H9 (cell line): ENCODE results near the gene MAGED1. TPM values are rescaled to one million over a fixed set of nuclear protein-coding genes. Genes with fewer than 3 reads are reported as not detected.

ENCODE experiments used
- DNase-seq: peaks from one replicate; pipeline ENCODE4 v3.0.0-alpha.2; 2017
- H2AFZ ChIP-seq: one replicate; pipeline ENCODE4 v1.6.1; 2013; ENCODE audit warnings: mild to moderate bottlenecking, low read length, control low read depth, moderate library complexity
- H2AK5ac ChIP-seq: 2 replicates; pipeline ENCODE4 v1.6.1; 2013; ENCODE audit warnings: low read length, control low read depth, mixed read lengths; ENCODE audit not compliant: insufficient read length
- H2BK120ac ChIP-seq: one replicate; pipeline ENCODE4 v1.6.1; 2013; ENCODE audit warnings: low read depth, mild to moderate bottlenecking, low read length, control low read depth, inconsistent platforms; ENCODE audit not compliant: poor library complexity, severe bottlenecking
- H2BK12ac ChIP-seq: 2 replicates; pipeline ENCODE4 v1.6.1; 2013; ENCODE audit warnings: low read length, control low read depth, mixed read lengths, low read depth; ENCODE audit not compliant: insufficient read length
- H2BK15ac ChIP-seq: 2 replicates; pipeline ENCODE4 v1.6.1; 2013; ENCODE audit warnings: low read depth, low read length, control low read depth
- H2BK20ac ChIP-seq: one replicate; pipeline ENCODE4 v1.6.1; 2013; ENCODE audit warnings: low read depth, mild to moderate bottlenecking, low read length, control low read depth, inconsistent platforms; ENCODE audit not compliant: poor library complexity, severe bottlenecking
- H2BK5ac ChIP-seq: 2 replicates; pipeline ENCODE4 v1.6.1; 2013; ENCODE audit warnings: low read length, control low read depth, mixed read lengths; ENCODE audit not compliant: insufficient read length
- H3K14ac ChIP-seq: 2 replicates; pipeline ENCODE4 v1.6.1; 2013; ENCODE audit warnings: low read length, control low read depth; ENCODE audit not compliant: insufficient read depth
- H3K18ac ChIP-seq: 2 replicates; pipeline ENCODE4 v1.6.1; 2013; ENCODE audit warnings: low read depth, mild to moderate bottlenecking, mixed read lengths, low read length, control low read depth; ENCODE audit not compliant: insufficient read length
- H3K23ac ChIP-seq: 2 replicates; pipeline ENCODE4 v1.6.1; 2013; ENCODE audit warnings: low read length, control low read depth, mixed read lengths, low read depth; ENCODE audit not compliant: insufficient read length
- H3K23me2 ChIP-seq: 2 replicates; pipeline ENCODE4 v1.6.1; 2013; ENCODE audit warnings: low read depth, mild to moderate bottlenecking, mixed read lengths, low read length, control low read depth; ENCODE audit not compliant: insufficient read length, poor library complexity, severe bottlenecking
- H3K27ac ChIP-seq: 2 replicates; pipeline ENCODE4 v1.5.1; 2013; ENCODE audit warnings: low read length, control low read depth, mixed read lengths, low read depth; ENCODE audit not compliant: insufficient read length
- H3K27me3 ChIP-seq: 2 replicates; pipeline ENCODE4 v1.6.1; 2013; ENCODE audit warnings: low read length, control low read depth, inconsistent platforms; ENCODE audit not compliant: insufficient read depth
- H3K4ac ChIP-seq: 2 replicates; pipeline ENCODE4 v1.6.1; 2013; ENCODE audit warnings: low read depth, mild to moderate bottlenecking, control low read depth, inconsistent platforms, low read length, moderate library complexity
- H3K4me1 ChIP-seq: 2 replicates; pipeline ENCODE4 v1.6.1; 2013; ENCODE audit warnings: low read length, control low read depth, inconsistent platforms; ENCODE audit not compliant: insufficient read depth
- H3K4me2 ChIP-seq: 2 replicates; pipeline ENCODE4 v1.6.1; 2013; ENCODE audit warnings: low read length, control low read depth, mixed read lengths; ENCODE audit not compliant: insufficient read length, insufficient read depth
- H3K56ac ChIP-seq: 2 replicates; pipeline ENCODE4 v1.6.1; 2013; ENCODE audit warnings: low read depth, mild to moderate bottlenecking, mixed read lengths, low read length, control low read depth; ENCODE audit not compliant: insufficient read length
- H3K79me1 ChIP-seq: 2 replicates; pipeline ENCODE4 v1.6.1; 2013; ENCODE audit warnings: low read depth, mild to moderate bottlenecking, moderate library complexity, low read length, control low read depth, inconsistent platforms; ENCODE audit not compliant: insufficient read depth, poor library complexity, severe bottlenecking
- H3K79me2 ChIP-seq: 2 replicates; pipeline ENCODE4 v1.6.1; 2013; ENCODE audit warnings: low read length, control low read depth, inconsistent platforms; ENCODE audit not compliant: insufficient read depth
- H3K9ac ChIP-seq: 2 replicates; pipeline ENCODE4 v1.6.1; 2013; ENCODE audit warnings: low read length, control low read depth, mixed read lengths; ENCODE audit not compliant: insufficient read length; ENCODE audit errors: extremely low read depth
- H3K9me3 ChIP-seq: one replicate; pipeline ENCODE4 v1.6.1; 2013; ENCODE audit warnings: low read depth, low read length, inconsistent platforms; ENCODE audit not compliant: control insufficient read depth
- H3T11ph ChIP-seq: one replicate; pipeline ENCODE4 v1.6.1; 2013; ENCODE audit warnings: mild to moderate bottlenecking, low read length, control low read depth, inconsistent platforms
- H4K20me1 ChIP-seq: one replicate; pipeline ENCODE4 v1.6.1; 2013; ENCODE audit not compliant: control insufficient read depth, insufficient read length, insufficient read depth
- H4K5ac ChIP-seq: 2 replicates; pipeline ENCODE4 v1.6.1; 2013; ENCODE audit warnings: low read depth, mild to moderate bottlenecking, mixed read lengths, low read length, control low read depth; ENCODE audit not compliant: insufficient read length
- H4K8ac ChIP-seq: replicated peaks from 2 replicates; pipeline ENCODE4 v1.6.1; 2013; ENCODE audit warnings: low read length, control low read depth, mixed read lengths, low read depth; ENCODE audit not compliant: insufficient read length
- H4K91ac ChIP-seq: 2 replicates; pipeline ENCODE4 v1.6.1; 2013; ENCODE audit warnings: low read depth, mild to moderate bottlenecking, moderate library complexity, mixed read lengths, low read length, control low read depth; ENCODE audit not compliant: insufficient read length
- H3K27ac Mint-ChIP-seq, 3 experiments: 2 replicates in 2 of 3; 3 replicates in 1 of 3; pipeline ENCODE4 v1.8.0; 2020 to 2021; ENCODE audit warnings: mixed read lengths in 3 of 3, mild to moderate bottlenecking in 1 of 3, moderate library complexity in 1 of 3
- H3K27me3 Mint-ChIP-seq: 2 replicates; pipeline ENCODE4 v1.8.0; 2021; ENCODE audit warnings: low read depth, mild to moderate bottlenecking, moderate library complexity, mixed read lengths
- H3K36me3 Mint-ChIP-seq, 3 experiments: 2 replicates in 2 of 3; 3 replicates in 1 of 3; pipeline ENCODE4 v1.8.0; 2020 to 2021; ENCODE audit warnings: low read depth in 3 of 3, mixed read lengths in 3 of 3; ENCODE audit not compliant: insufficient read depth in 1 of 3
- H3K4me1 Mint-ChIP-seq, 2 experiments: 2 replicates each; pipeline ENCODE4 v1.8.0; 2020; ENCODE audit warnings: mixed read lengths in 2 of 2
- H3K4me3 Mint-ChIP-seq, 2 experiments: 2 replicates in 1 of 2; 3 replicates in 1 of 2; pipeline ENCODE4 v1.8.0; 2020 to 2021; ENCODE audit warnings: mild to moderate bottlenecking in 2 of 2, mixed read lengths in 2 of 2, moderate library complexity in 1 of 2
- H3K9me3 Mint-ChIP-seq, 2 experiments: 2 replicates in 1 of 2; 3 replicates in 1 of 2; pipeline ENCODE4 v1.8.0; 2020; ENCODE audit warnings: mild to moderate bottlenecking in 2 of 2, mixed read lengths in 2 of 2, moderate library complexity in 1 of 2
- CTCF ChIP-seq: fragments of 200-600 bp; sonication (generic); conservative IDR thresholded peaks from 3 replicates; pipeline ENCODE4 v1.8.0; 2021; ENCODE audit warnings: antibody characterized with exemption, mild to moderate bottlenecking
- WGBS: extraction: QIAGEN DNeasy Blood & Tissue Kit; methylation state at CpG from one replicate; pipeline ENCODE4 v1.1.7; 2013; ENCODE audit warnings: missing lambda C conversion rate, low lambda C conversion rate, mixed read lengths; ENCODE audit not compliant: insufficient read length; ENCODE audit errors: extremely low coverage; 5-methylcytosine and 5-hydroxymethylcytosine counted together
- total RNA-seq: library from RNA; stranded (reverse); gene quantifications from 2 replicates; pipeline ENCODE4 v1.2.1, GENCODE V29; 2021

Gene MAGED1
- total RNA-seq, 1 experiment from 2014 or later: 163 TPM

GRCh38 chrX:51931566-51932150 is 38.2 kb downstream of the MAGED1 start:
- Mint-ChIP-seq H3K9me3 (peaks cover 54 to 59% of the 10 kb centered on the region in 2 experiments), H3K27ac (no peak overlapping the region), H3K36me3 (no peaks in the 10 kb centered on the region; a peak in 2 of 7 replicates), H3K4me3 (no peak overlapping the region), H3K27me3 (peaks cover 10% of the 10 kb centered on the region), H3K4me1 (no peaks in the 10 kb centered on the region)
- H3K9ac ChIP-seq: no peak overlapping the region
- no peaks in the 10 kb centered on the region for H3K79me1 ChIP-seq
- DNase-seq: no peak
- H4K5ac ChIP-seq: no peak overlapping the region
- peaks cover 6% of the 10 kb centered on the region for H3K9me3 ChIP-seq
- WGBS: no CpG with 5 or more reads among the region's 3 CpGs
- no peak overlapping the region for H3K56ac ChIP-seq
- TF ChIP-seq CTCF: no peak
- H3K4ac ChIP-seq: no peak overlapping the region
- no peaks in the 10 kb centered on the region for H3K4me1 ChIP-seq
- no peaks in the 10 kb centered on the region for H4K20me1 ChIP-seq
- no peak overlapping the region for H3K23ac ChIP-seq
- no peak overlapping the region for H2BK120ac ChIP-seq
- H3K27me3 ChIP-seq: no peaks in the 10 kb centered on the region
- no peak overlapping the region for H3K27ac ChIP-seq
- no peak overlapping the region for H2AK5ac ChIP-seq
- no peaks in the 10 kb centered on the region for H3K79me2 ChIP-seq
- H4K8ac ChIP-seq: no peak overlapping the region
- no peak overlapping the region for H2BK15ac ChIP-seq
- H3K18ac ChIP-seq: no peak overlapping the region
- no peak overlapping the region for H2BK20ac ChIP-seq
- no peak overlapping the region for H4K91ac ChIP-seq
- H3T11ph ChIP-seq: no peak overlapping the region
- H3K14ac ChIP-seq: no peak overlapping the region
- no peak overlapping the region for H2AFZ ChIP-seq
- no peak overlapping the region for H2BK12ac ChIP-seq
- no peaks in the 10 kb centered on the region for H3K23me2 ChIP-seq
- no peak overlapping the region for H2BK5ac ChIP-seq
- no peak overlapping the region for H3K4me2 ChIP-seq

Other genes with a start within 250 kb of the MAGED1 start
- gene CENPVL2, start 210.8 kb upstream of the MAGED1 start, total RNA-seq: 2.8 TPM in 2 replicates
- 2.8 TPM in 2 replicates for gene CENPVL1, start 183.1 kb upstream of the MAGED1 start, total RNA-seq
- gene GSPT2, start 150.2 kb upstream of the MAGED1 start, total RNA-seq: 51.0 and 53.2 TPM in 2 replicates
- 111 and 118 TPM in 2 replicates for gene MAGED4B, start 175.6 kb downstream of the MAGED1 start, total RNA-seq